Fibroblast of the aortic adventitia (primary cell): Measurements from ENCODE around the gene SLC4A1AP. TPM values are rescaled to one million over a fixed set of nuclear protein-coding genes. Genes with fewer than 3 reads are reported as not detected.

Source experiments
- DNase-seq: peaks from one replicate; pipeline ENCODE4 v3.0.0-alpha.2; 2010; ENCODE audit warnings: low read depth
- H3K4me3 ChIP-seq: 2 replicates; pipeline ENCODE4 v1.5.1; 2011; ENCODE audit warnings: low read depth, mild to moderate bottlenecking, control low read depth, low read length, moderate library complexity
- small RNA-seq: library from RNA; depleted of rRNA; stranded (forward); fragments of <200 nt; gene quantifications from one replicate; pipeline ENCODE3, GENCODE V24; 2012
- total RNA-seq: library from RNA; depleted of rRNA; stranded (reverse); fragments of >200 nt; gene quantifications from 2 replicates; pipeline ENCODE4 v1.2.3, GENCODE V29; 2012; ENCODE audit warnings: low replicate concordance
- TF ChIP-seq, protein P1 (sequence below): IDR thresholded peaks from 2 replicates; pipeline ENCODE4 v1.5.1; 2011; ENCODE audit warnings: mild to moderate bottlenecking, low read length, control low read depth, inconsistent platforms; ENCODE audit not compliant: insufficient read depth

SLC4A1AP gene
- total RNA-seq, 1 donor, result 25.9 TPM

DNA sequence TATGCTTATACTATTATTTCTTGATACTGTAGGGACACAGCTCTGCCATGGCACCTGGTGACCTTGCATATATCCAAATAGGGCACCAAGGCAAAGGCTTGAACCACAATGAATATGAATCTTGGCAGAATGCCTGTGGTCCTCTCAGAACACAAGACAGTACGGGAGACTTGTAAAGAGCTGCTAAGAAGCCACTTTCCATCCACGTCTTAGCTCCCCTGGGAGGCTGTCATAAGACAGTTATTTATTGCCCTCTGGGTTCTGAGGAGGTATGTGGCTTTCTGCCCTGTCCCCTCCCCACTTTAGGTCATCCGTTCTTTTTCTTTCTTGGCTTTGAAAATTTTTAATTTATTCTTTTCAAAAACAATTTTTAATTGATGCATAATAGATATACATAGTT is 78.0 kb downstream of the SLC4A1AP start:
- no peak for DNase-seq
- TF ChIP-seq, protein P1, sequence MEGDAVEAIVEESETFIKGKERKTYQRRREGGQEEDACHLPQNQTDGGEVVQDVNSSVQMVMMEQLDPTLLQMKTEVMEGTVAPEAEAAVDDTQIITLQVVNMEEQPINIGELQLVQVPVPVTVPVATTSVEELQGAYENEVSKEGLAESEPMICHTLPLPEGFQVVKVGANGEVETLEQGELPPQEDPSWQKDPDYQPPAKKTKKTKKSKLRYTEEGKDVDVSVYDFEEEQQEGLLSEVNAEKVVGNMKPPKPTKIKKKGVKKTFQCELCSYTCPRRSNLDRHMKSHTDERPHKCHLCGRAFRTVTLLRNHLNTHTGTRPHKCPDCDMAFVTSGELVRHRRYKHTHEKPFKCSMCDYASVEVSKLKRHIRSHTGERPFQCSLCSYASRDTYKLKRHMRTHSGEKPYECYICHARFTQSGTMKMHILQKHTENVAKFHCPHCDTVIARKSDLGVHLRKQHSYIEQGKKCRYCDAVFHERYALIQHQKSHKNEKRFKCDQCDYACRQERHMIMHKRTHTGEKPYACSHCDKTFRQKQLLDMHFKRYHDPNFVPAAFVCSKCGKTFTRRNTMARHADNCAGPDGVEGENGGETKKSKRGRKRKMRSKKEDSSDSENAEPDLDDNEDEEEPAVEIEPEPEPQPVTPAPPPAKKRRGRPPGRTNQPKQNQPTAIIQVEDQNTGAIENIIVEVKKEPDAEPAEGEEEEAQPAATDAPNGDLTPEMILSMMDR, result no peak

DNA sequence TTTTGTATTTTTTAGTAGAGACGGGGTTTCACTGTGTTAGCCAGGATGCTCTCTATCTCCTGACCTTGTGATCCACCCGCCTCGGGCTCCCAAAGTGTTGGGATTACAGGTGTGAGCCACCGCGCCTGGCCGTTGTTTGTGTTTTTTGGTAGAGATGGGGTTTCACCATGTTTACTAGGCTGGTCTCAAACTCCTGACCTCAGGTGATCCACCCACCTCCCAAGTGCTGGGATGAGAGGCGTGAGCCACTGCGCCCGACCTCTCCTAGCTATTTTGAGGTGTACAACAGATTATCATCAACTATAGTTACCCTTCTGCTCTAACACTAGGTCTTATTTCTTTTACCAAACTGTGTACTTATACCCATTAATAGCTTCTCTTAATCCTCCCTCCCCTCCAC is 78.9 kb downstream of the SLC4A1AP start:
- H3K4me3 ChIP-seq, result no peak overlapping the region
- DNase-seq, result no peak
- TF ChIP-seq, protein P1, result no peak

More for the DNA sequence above, 78.0 kb downstream of the SLC4A1AP start:
- no peak overlapping the region for H3K4me3 ChIP-seq

Small RNAs within 50 kb of the gene (small RNA-seq; reads per million reads assigned to genes)
- not detected for gene RF00340

Other genes starting within 250 kb of the SLC4A1AP start
- 40.1 and 118 TPM in 2 replicates for gene NRBP1, start 235.3 kb upstream of the SLC4A1AP start, total RNA-seq
- not detected in 2 replicates for gene KRTCAP3, start 221.5 kb upstream of the SLC4A1AP start, total RNA-seq
- gene IFT172, start 174.1 kb upstream of the SLC4A1AP start, total RNA-seq, result 24.4 and 25.7 TPM in 2 replicates
- 7.3 and 45.8 TPM in 2 replicates for gene FNDC4, start 168.7 kb upstream of the SLC4A1AP start, total RNA-seq
- gene GCKR, start 167.1 kb upstream of the SLC4A1AP start, total RNA-seq, result 4.5 and 4.9 TPM in 2 replicates
- 32.2 and 34.7 TPM in 2 replicates for gene ZNF512, start 80.8 kb upstream of the SLC4A1AP start, total RNA-seq
- gene CCDC121, start 34.9 kb upstream of the SLC4A1AP start, total RNA-seq, result 3.6 and 7.0 TPM in 2 replicates
- 40.2 and 49.0 TPM in 2 replicates for gene GPN1, start 34.8 kb upstream of the SLC4A1AP start, total RNA-seq
- gene SUPT7L, start 275 bp upstream of the SLC4A1AP start, total RNA-seq, result 14.0 and 36.7 TPM in 2 replicates
- 100 and 109 TPM in 2 replicates for gene MRPL33, start 107.8 kb downstream of the SLC4A1AP start, total RNA-seq
- gene RBKS, start 226.5 kb downstream of the SLC4A1AP start, total RNA-seq, result 1.3 and 1.4 TPM in 2 replicates
- 18.8 and 45.3 TPM in 2 replicates for gene BABAM2, start 226.8 kb downstream of the SLC4A1AP start, total RNA-seq